Stimulated activated CD4-positive, alpha-beta T cell treated with anti-CD3 and anti-CD28 coated beads, Interleukin-2, amount 100 ng/mL, for 48 hours (primary cell): ENCODE measurements around the gene CD300C.
A peak's percentile ranks its signal among the peaks of the same experiment; 100 is the strongest.
"Not testable (repeated sequence)": the region's sequence is repeated elsewhere in the genome, so short reads cannot be mapped to it uniquely, and the experiment has no call there.

Experiments
- DNase-seq, 2 donors: peaks; one replicate each; pipeline ENCODE4 v3.0.0-alpha.2; 2020

CD300C gene

DNA sequence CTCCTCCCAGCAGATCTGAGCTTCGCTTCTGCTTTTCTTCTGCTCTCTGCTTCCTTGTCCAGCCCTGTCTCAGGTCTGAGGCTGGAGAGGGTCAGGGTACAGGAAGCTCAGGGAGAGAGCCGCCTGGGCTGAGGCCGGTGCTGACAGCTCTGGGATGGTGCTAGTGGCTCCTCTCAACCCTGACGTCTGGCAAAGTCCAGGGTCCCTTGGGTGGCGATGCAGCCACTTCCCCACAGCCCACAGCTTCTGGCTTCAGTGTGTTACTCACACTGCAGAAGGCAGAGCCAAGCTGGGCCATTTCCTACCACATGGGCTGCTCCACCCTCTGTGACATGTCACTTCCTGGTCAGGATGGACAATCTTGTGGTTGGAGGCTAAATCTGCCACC, at the start of gene CD300C:
Gene CD300C (minus strand): TSS at position 273 of the 388 bp plus-strand sequence. CDS start 333 bp downstream, outside the sequence.
- no peak for DNase-seq

DNA sequence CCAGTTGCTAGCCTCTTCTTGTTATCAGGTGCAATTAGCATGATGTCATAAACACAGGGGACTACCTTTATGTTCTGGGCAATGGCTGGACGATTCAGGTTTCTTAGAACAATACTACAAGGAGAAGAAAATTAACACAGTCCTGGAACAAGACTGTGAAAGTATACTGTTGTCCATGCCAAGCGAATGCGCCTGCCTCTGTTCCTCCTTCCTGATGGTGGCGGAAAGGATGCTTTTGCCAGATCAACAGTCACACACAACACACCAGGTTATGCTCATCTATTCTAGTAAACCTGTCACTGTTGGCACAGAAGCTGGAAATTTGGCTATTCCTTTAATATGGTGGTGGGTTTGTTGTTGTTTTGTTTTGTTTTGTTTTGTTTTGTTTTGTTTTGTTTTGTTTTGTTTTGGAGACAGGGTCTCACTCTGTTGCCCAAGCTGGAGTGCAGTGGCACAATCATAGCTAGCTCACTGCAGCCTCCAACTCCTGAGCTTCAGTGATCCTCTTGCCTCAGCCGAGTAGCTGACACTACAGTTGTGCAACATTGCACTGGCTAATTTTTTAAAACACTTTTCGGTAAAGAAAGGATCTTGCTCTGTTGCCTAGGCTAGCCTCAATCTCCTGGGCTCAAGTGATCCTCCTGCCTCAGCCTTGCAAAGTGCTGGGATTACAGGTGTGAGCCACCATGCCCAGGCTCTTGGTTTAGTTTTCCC, 49.3 kb upstream of the CD300C start:
- no peak for DNase-seq

DNA sequence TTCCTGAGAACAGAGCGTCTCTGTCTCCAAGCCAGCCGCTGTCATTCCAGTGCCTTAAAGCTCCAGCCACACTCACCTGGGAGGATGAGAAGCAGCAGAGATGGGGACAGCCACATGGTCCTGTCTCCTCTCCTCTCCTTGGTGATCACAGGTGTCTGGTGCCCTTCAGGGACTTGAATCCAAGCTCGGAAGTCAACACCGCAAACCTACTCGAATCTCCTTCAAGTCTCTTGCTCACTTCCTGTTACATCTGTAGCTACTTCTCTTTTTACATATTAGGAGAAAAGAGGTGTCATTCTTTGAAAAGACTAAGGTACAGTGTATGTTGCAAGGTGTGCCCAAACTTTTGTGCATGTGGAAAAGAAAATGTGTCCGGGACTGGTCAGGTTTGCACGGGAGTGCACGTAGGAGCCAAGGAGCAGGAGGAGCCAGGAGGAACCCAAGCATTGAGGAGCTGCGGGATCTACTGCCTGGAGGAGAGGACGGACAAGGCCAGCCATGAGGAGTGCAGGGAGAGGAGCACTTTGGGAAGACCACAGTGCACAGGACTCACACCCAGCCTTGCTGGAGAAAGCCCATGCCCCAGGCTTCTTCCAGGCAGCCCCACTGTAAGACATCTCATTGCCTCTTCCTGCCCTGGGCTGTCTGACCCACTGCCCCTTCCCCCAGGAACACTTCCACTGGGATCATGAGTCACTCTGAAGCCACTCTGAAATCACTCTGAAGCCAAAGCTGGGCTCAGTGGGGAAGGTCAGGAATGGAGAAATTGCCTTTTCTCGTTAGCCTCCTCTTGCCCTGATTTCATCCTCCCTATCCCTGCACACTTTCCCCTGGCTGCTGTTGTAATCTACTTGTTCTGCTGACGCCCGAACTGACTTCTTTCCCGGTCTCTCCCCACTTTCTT, 46.4 kb upstream of the CD300C start, which contains the start of gene CD300LD:
Gene CD300LD (minus strand): TSS at position 197 of the 904 bp plus-strand sequence. CDS start 81 bp downstream, at position 116.
- DNase-seq, result no peak

DNA sequence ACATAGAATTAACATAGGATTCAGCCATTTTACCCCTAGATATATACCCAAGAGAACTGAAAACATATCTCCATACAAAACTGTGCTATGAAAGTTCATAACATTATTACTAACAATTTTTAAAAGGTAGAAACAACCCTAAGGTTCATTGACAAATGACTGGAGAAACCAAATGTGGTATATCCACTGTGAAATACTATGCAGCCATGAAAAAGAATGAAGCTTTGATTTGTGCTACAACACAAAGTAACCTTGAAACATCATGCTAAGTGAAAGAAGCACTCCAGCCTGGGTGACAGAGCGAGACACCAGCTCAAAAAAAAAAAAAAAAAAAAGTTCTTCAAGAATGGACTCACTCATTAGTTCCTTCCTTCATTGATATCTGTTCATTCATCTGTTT, 45.6 kb upstream of the CD300C start:
- no peak for DNase-seq

DNA sequence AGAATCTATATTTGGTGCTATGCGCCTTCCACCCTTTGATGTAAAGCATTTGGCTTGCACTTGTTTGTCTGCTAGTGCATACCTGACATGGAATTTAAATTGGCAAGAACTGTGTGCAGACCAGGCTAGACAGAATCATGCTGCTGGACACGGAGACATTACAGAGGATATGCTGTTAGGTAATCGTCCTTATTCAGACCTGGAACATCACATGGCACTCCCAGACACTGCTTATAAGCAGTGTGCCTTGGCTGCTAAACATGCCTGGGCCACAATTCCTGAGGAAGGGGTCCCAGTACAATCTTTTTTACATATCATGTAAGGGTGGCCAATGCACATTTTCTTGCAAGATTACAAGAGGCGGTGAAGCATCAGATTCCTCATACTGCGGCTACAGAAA, 39.8 kb upstream of the CD300C start:
- no peak for DNase-seq

DNA sequence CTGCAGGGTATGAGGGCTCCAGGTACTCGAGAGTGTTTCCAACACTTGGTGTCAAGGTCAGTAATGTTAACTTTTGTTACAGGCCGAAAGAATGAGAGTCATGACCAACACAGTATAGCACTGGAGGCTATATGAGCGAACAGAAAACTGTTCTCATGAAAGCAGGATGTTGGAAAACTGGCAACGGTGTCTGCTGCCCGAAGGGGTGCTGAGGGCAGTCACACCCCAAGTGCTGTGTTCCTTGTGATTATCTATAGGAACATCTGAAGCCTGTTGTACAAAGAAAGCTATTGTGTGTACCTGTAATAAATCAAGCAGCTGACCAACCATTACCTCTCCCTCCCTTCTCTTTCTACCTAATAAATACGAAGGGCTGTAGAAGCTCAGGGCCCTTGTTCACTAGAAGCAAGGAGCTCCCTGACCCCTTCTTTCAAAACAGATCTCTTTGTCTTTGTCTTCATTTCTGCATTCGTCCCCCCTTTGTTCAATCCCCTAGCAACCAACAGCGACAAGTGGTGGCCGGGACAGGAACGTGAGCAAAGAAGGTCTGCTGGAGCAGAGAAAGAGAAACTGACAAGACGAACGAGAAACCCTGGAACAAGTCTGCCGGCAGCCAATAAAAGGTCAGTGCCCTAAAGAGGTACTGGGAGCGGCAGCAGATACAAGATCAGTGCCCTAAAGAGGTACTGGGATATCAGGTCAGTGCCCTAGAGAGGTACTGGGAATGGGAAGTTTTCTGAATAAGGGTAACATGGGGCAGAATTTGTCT, 38.6 kb upstream of the CD300C start:
- no peak for DNase-seq

DNA sequence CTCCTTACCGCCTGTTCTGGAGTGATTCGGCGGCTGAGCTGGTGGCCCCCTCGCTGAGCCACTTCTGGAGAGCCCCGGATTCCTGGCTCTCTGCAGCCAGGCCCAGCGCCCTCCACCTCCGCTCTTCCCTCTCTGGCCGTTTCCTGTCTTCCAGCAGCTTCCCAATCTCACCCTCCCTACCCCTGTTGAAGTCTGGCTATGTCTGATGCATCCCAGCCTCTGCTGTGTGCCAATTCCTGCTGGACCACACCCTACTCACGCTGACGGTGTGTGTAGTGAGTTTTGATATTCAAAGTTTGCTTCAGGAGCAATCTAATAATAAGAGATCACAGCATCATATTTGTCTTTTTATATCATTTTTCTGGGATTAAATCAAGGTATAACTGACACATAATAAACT, 36.7 kb upstream of the CD300C start:
- DNase-seq, result no peak

DNA sequence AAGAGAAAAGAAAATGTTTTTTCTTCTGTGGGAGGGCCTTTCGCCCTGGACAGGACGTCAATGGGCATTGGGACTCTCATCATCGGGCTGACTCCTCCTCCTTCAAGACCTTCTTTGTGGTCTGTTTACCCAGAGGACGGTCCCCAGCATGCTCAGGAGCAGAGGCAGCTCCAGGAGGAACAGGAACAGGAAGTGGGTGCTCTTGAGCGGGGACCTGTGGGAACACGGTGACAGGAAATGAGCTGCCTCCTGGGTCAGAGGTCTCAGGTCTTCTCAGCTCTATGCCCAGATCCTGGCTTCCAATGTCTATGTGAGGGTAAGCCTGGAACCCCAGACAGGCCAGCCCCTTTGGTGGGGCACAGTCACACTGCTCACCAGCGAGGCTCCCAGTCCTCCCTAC, 34.0 kb upstream of the CD300C start:
- DNase-seq, result no peak

DNA sequence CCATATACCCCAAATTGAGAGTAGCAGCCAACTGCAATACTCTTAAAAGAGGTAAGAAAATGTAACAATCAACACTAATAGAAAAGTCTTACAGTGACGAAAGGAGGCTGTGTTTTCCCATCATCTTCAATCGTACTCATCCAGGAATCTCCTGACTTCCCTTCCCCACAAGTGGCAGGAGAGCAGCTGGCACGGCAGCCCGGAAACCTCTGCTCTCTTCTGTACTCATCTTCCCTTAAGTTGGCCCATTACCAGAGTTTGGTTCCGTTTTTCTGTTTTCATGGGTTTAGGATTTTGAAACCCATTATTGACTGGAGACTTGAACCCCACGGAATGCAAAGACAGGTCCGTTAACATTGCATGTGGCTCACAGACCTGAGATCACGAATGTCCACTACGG, 33.1 kb upstream of the CD300C start:
- DNase-seq, result no peak

DNA sequence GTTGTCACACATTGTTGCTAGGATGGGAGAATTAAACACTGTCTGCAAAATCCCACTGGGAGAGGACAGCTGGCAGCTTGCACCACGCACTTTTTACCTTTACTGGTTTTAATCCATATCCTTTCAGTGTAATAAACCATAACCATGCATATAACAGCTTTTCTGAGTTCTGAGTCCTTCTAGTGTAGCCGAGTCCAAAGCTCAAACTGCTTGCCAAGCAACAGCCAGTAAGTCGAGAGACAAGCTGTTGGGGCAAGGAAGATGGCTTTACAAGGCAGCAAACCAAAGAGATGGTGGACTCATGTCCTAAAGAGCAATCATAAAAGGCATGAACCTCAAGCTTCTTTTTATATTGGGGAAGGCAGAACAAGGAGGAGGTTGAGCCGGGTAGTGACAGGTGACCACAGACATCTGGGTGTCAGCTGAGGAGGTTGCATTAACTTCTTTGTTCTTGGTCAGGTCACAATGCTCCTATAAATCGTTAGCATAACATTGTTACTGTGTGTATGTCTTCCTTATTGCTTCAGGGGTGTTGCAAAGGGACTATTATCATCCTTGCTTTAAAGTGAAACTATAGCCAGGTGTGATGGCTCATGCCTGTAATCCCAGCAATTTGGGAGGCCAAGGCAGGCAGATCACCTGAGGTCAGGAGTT, 28.7 kb upstream of the CD300C start:
- no peak for DNase-seq

DNA sequence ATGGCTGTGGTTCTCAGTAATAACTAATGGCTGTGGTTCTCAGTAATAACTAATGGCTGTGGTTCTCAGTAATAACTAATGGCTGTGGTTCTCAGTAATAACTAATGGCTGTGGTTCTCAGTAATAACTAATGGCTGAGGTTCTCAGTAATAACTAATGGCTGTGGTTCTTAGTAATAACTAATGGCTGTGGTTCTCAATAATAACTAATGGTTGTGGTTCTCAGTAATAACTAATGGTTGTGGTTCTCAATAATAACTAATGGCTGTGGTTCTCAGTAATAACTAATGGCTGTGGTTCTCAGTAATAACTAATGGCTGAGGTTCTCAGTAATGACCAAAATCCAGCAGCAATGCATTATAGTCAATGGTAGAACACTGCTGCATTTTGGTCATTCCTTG, 27.7 kb upstream of the CD300C start:
- not testable (repeated sequence) for DNase-seq

DNA sequence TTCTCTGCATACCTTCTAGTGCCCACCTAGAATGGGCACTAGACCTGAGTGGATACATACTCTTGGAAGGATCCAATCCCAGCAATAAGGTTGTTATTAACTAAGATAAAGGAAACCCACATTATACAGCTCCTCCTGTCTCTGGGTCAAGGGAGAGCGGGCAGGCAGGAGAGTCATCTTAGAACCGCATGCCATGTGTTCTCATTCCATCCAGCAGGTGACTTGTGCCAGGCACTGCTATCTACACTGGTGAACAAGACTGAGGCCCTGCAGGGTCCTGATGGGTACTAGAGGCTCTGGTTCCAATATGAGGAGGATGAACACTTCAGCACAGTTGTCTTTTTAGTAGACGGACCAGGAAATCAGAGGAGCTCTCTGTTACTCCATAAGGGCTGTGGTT, 27.3 kb upstream of the CD300C start:
- DNase-seq, result no peak

DNA sequence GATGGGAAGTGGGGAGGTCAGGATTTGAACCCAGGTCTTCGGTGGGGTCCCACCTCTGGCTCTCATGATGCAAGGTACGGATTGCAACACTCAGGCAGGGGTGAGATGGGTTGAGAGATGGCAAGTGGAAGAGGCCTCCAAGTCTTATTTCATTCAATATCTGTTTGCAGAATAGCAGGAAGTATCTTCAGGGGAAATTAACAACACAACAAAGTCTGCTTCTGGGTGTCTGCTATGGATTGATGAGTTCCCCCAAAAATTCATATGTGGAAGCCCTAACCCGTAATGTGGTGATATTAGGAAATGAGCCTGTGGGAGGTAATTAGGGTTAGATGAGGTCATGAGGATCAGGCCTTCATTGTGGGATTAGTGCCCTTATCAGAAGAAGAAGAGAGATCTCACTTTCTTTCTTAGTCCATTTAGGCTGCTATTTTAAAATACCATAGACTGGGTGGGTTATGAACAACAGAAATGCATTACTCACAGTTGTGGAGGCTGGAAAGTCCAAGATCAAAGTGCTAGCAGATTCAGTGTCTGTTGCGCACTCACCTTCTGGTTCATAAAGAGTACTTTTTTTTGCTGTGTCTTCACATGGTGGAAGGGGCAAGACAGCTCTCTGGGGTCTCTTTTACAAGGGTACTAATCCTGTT, 25.8 kb upstream of the CD300C start:
- no peak for DNase-seq

DNA sequence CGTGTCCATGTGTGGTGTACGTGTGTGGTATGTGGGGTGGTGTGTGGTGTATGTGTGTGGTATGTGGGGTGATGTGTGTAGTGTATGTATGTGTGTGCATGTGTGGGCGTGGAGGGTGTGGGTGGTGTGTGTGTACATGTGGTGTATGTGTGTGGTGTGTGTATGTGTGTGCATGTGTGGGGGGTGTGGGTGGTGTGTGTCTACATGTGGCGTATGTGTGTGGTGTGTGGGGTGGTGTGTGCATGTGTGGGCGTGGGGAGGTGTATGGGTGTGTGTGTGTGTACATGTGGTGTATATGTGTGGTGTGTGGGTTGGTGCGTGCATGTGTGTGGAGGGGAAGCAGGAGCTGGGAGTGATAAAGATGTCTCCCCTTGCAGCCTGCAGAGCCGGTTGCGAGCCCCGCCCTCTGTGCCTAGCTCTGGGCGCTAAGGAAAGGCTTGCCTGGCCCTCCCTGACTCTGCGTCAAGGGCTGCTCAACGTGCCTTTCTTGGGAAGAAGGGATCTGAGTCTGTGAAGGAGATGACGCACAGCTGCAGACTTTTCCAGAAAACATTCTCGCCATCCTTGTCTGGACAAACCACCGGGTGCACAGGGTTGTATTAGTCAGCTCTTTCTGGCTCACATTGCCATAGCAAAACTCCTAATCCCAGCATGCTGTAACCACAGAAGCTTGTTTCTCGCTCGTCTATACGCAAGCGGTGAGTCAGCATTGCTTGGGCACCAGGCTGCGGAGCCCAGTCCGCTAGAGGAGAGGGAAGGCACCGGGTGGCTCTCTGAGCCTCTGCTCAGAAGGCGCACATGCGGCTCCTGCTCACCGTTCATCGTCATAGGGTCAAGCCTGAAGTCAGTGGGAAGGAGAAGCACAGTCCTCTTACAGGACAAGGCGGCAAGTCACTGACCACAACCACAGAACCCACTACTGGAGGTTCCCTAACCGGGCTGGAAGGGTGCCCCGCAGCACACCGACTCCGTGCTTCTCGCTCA, 23.4 kb upstream of the CD300C start:
- DNase-seq, result peak in 1 of 2 donors; percentile 13

DNA sequence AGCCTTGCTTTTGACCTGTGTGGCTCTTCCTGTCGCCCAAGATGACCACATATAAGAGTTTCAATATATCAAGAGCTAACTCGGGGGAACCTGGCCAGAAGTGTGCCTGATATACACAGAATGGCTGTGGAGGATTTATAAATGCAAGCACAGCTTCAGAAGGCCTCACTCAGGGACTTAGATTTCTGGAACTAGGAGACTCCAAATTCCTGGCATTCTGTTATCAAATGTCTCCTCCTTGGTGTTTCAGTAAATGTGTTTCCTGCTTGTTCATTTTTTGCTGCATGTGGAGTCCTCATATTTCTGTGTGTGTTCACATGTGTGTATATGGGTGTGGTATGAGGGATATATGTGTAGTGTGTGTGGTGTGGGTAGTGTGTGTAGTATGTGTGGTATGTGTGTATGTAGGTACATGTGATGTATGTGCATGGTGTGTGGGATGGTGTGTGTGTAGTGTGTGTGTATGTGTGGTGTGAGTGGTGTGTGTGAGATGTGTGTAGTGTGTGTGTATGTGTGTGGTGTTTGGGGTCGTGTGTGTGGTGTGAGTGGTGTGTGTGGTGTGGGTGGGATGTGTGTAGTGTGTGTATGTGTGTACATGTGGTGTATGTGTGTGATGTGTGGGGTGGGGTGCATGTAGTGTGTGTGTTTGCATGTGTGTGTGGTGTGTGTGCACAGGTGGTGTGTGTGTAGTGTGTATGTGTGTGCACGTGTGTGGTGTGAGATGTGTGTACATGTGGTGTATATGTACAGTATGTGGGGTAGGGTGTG, 22.4 kb upstream of the CD300C start:
- DNase-seq, result no peak

DNA sequence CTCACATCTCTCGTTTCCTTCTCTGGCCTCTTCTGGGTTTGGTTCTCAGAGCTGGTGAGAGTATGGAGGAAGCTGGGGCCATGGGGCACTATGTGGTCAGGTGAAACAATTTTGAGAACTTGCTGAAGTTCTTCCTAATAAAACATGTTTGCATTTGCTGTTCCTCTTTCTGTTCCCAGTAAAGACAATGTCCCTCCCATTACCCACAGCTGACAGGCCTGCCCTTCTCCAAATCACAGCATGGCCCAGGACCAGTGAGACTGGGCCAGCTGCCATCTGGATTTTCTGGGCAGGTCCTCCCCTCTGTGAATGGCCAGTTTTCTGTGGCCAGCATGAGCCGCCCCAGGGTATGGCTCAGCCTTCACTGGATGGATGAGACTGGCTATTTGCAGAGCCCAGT, 21.5 kb upstream of the CD300C start, which contains the start of gene CD300H:
Gene CD300H (minus strand): TSS at position 113 of the 400 bp plus-strand sequence.
- no peak for DNase-seq

DNA sequence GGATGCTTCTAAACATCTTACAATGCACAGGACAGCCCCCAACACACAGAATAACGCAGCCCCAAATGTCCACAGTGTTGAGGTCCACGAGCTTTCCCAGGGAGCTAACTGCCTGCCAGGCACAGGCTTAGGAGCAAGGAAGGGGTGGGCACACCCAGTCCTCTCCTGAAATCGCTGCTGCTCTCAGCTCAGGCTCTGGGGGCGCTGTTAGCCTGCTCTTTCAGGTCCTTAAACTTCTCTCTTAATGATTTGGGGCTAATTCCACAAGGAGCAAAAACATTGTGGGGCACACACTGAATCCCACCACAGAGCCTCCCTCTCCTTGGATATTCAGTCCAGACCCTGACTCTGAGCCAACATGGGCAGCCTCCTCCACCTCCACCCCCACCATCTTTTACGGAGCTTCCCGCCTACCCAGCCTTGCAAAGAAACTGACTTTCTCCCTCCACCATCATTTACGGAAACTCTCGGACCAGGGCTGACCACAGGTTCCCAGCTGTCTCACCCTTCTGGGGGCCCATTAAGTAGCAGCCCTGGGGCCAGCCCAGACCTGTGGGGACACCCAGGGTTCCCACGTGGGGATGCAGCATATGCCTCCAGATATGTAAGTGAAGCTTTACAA, 20.3 kb upstream of the CD300C start:
- DNase-seq, result peak; percentile 21 to 31

DNA sequence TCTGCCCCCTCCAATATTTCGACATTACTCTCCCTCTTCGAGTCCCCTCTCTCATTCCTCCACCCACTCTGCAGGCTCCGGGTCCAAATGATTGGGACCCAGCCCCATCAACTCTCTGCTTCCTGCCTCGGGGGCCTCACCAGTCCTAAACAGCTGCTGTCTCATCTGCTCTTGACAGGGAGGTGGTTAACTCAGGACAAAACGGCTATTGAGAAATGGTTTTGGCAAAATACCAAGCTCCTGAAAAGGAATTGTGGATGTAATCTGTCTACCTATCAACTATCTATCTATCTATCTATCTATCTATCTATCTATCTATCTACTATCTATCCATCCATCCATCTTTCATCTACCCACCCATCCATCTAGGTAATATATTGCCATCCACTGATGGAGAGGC, 19.2 kb upstream of the CD300C start:
- no peak for DNase-seq

DNA sequence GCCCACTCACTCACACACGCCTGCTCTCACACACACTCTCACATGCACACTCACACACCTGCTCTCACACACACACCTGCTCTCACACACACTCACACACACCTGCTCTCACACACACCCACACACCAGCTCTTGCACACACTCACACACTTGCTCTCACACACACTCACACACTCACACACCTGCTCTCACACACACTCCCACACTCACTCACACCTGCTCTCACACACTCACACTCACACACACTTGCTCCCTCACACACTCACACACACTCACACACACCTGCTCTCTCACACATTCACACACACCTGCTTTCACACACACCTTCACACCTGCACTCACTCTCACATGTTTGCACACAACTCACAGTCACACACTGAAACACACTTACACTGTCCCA, 17.4 kb upstream of the CD300C start:
- DNase-seq, result no peak

DNA sequence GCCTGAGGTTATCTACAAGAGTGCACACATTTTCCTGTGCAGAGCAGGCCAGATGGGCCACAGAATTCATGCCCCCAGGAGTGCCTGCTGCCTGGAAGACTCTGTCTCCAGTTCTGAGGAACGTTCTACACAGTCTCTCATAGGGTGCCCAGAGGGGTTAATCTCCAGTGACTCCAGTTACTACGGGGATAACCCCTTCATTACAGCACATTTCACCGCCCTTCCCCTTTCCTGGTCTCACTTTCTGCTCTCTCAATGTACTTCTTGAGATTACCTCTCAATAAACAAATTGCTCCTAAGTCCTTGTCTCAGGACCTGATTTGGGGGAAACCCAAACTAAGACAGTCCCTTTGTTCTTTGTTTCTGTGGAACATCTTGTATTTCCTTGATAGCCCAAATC, 15.7 kb upstream of the CD300C start:
- DNase-seq, result no peak
